ENCODE data around the gene SLC8A3. TPM values are rescaled to one million over a fixed set of nuclear protein-coding genes. Genes with fewer than 3 reads are reported as not detected.
A peak's percentile ranks its signal among the peaks of the same experiment; 100 is the strongest.

The SLC8A3 gene
- polyA plus RNA-seq, 1 of the 3 experiments (the other 2 are of a cell fraction) = 0.26 TPM

DNA sequence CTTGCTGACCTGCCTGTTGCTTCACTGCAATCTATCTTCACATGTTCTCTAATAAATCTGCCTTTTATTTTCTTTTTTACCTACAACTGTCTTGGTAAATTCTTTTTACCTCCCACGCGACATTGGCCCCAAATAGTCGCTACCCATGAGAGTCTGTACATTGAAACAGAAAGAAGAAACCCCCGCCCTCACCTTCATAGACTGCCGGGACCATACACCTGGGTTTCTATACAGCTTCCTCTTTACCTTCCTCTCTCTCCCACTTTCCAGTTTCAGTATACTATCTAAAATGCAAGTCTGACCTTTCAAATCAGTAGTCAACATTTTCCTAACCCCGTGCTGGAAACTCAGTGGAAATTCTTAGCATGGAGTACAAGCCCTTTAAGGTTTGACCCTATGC, 4.8 kb downstream of the SLC8A3 start (continued):
- TF ChIP-seq, protein P1, sequence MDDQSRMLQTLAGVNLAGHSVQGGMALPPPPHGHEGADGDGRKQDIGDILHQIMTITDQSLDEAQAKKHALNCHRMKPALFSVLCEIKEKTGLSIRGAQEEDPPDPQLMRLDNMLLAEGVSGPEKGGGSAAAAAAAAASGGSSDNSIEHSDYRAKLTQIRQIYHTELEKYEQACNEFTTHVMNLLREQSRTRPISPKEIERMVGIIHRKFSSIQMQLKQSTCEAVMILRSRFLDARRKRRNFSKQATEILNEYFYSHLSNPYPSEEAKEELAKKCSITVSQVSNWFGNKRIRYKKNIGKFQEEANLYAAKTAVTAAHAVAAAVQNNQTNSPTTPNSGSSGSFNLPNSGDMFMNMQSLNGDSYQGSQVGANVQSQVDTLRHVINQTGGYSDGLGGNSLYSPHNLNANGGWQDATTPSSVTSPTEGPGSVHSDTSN (IDR thresholded peaks at IDR 0.05) = no peak
- no peak for TF ChIP-seq YY1 (IDR thresholded peaks at IDR 0.05; ENCODE audit: low read depth)
- no peak for TF ChIP-seq MXI1 (IDR thresholded peaks at IDR 0.05; ENCODE audit: low read depth, low read length)
- no peak for TF ChIP-seq EP300 (IDR thresholded peaks at IDR 0.05; ENCODE audit: borderline replicate concordance in 1 of 2, low read depth in 1 of 2, low read length in 1 of 2)
- TF ChIP-seq IRF3 (IDR thresholded peaks at IDR 0.05; ENCODE audit: low read depth, low read length) = no peak
- no peak for TF ChIP-seq GATA2 (CRISPR knock-in tag; IDR thresholded peaks at IDR 0.05)

- WGBS (ENCODE audit: low lambda C conversion rate) = 7% methylated on average over 1 of the region's 1 CpG
- Histone ChIP-seq H4K20me1 (ENCODE audit: insufficient read depth) (no peaks in the 10 kb centered on the region), H3K27me3 (ENCODE audit: insufficient read depth) (no peaks in the 10 kb centered on the region), H3K4me3 (ENCODE audit: low read depth in 2 of 2, low read length in 1 of 2) (no peak overlapping the region), H2AFZ (ENCODE audit: low read depth) (no peak overlapping the region), H3K4me1 (ENCODE audit: control insufficient read depth in 1 of 2, insufficient read depth in 2 of 2, low read depth in 1 of 2, low read length in 1 of 2) (peaks cover 0 to 48% of the 10 kb centered on the region in 2 experiments; a peak in 2 of 4 replicates), H3K36me3 (replicated peaks in 1 of 2; ENCODE audit: control insufficient read depth in 1 of 2, insufficient read depth in 2 of 2, low read length in 1 of 2) (peaks cover 0 to 8% of the 10 kb centered on the region in 2 experiments), H3F3A (replicated peaks; ENCODE audit: insufficient read depth) (no peaks in the 10 kb centered on the region), H3K9ac (no peak overlapping the region), H3K79me2 (ENCODE audit: insufficient read depth) (no peaks in the 10 kb centered on the region), H3K9me3 (no peaks in the 10 kb centered on the region), H3K27ac (ENCODE audit: low read depth in 2 of 2, low read length in 1 of 2) (peak overlapping the region in 1 of 2 experiments; percentile 97; a peak in 2 of 4 replicates), H3K4me2 (no peak overlapping the region), H3K9me2 (no peaks in the 10 kb centered on the region)
- CTCF ChIA-PET = interaction anchor here (2.3 kb wide), 1 partner anchor 18 kb away, joined by 9 read pairs; no protein-coding TSS in a partner anchor
- no peak for TF ChIP-seq FOXM1 (IDR thresholded peaks at IDR 0.05; ENCODE audit: low read depth)
- TF ChIP-seq EP300 (IDR thresholded peaks at IDR 0.05; ENCODE audit: borderline replicate concordance in 1 of 2, low read depth in 1 of 2, low read length in 1 of 2) = peak in 1 of 2 experiments; percentile 39; a peak in 1 of 4 replicates
- no peak for TF ChIP-seq SIN3A (IDR thresholded peaks at IDR 0.05; ENCODE audit: borderline replicate concordance, low read depth, low read length)
- TF ChIP-seq RCOR1 (IDR thresholded peaks at IDR 0.05; ENCODE audit: low read length) = peak; percentile 54; the same call in 1 of the 2 replicates
- TF ChIP-seq USF2 (IDR thresholded peaks at IDR 0.05; ENCODE audit: borderline replicate concordance, low read depth, low read length) = no peak
- TF ChIP-seq MXI1 (IDR thresholded peaks at IDR 0.05; ENCODE audit: low read depth, low read length) = no peak
- no peak for TF ChIP-seq YY1 (IDR thresholded peaks at IDR 0.05; ENCODE audit: low read depth)
- TF ChIP-seq MEF2A (IDR thresholded peaks at IDR 0.05; ENCODE audit: borderline replicate concordance, low read depth) = no peak
- no peak for TF ChIP-seq RXRA (IDR thresholded peaks at IDR 0.05; ENCODE audit: borderline replicate concordance, low read depth)
- peak; percentile 40 for TF ChIP-seq CHD2 (IDR thresholded peaks at IDR 0.05; ENCODE audit: low read length, partially characterized antibody)
- TF ChIP-seq, protein P2, sequence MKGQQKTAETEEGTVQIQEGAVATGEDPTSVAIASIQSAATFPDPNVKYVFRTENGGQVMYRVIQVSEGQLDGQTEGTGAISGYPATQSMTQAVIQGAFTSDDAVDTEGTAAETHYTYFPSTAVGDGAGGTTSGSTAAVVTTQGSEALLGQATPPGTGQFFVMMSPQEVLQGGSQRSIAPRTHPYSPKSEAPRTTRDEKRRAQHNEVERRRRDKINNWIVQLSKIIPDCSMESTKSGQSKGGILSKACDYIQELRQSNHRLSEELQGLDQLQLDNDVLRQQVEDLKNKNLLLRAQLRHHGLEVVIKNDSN (IDR thresholded peaks at IDR 0.05; ENCODE audit: borderline replicate concordance, low read depth) = no peak
- peak; percentile 23 for DNase-seq
- POLR2A ChIA-PET = interaction anchor here (0.6 kb wide), 2 partner anchors 19 to 24 kb away, joined by 3 read pairs; no protein-coding TSS in a partner anchor
Measured at GRCh38 chr14:70181276-70181675, 7.5 kb downstream of the SLC8A3 start.

All from SK-N-SH (cell line).